HCT116 (cell line): ENCODE data around the gene DNAJC28. TPM values are rescaled to one million over a fixed set of nuclear protein-coding genes. Genes with fewer than 3 reads are reported as not detected.

Experiments used
- ATAC-seq: fragments of 200-7000 bp; cut with Tn5 transposase; 2 replicates; pipeline ENCODE4 v1.9.1; 2020; ENCODE audit warnings: mild to moderate bottlenecking, moderate library complexity
- BruUV-seq: library from RNA; stranded (reverse); fragments of 400-500 nt; replicated peaks from 2 replicates; lab custom pipeline; 2021; lab: Mats Ljungman, UMichigan
- CTCF ChIA-PET: fragments of 300-600 bp; sonication (Branson Sonifier 250); formaldehyde crosslinking; loops from one replicate; lab custom pipeline; 2021; ENCODE audit warnings: antibody characterized with exemption; lab: Charles Lee
- POLR2A ChIA-PET: fragments of 300-600, 350-600 bp; sonication (Branson Sonifier 250); formaldehyde crosslinking; loops from one replicate; lab custom pipeline; 2021; ENCODE audit warnings: antibody characterized with exemption; lab: Charles Lee
- RAD21 ChIA-PET, 2 experiments: fragments of 300-600 bp; sonication (Branson Sonifier 250); formaldehyde crosslinking; loops; one replicate each; lab custom pipeline; 2023; ENCODE audit warnings: low total read pairs in 2 of 2; ENCODE audit not compliant: uncharacterized antibody in 2 of 2, unreplicated experiment in 2 of 2, low non-redundant PET in 1 of 2; lab: Charles Lee
- DNase-seq: peaks from one replicate; pipeline ENCODE4 v3.0.0-alpha.2; 2010; ENCODE audit warnings: low read depth, low spot score
- H2AFZ ChIP-seq: fragments of 200-600 bp; shearing (Covaris generic), sonication (generic); 2 replicates; pipeline ENCODE4 v1.6.1; 2017; ENCODE audit warnings: low read depth, mixed run types, mixed read lengths, antibody characterized with exemption, low read length; ENCODE audit not compliant: poor library complexity, severe bottlenecking
- H3K27ac ChIP-seq: 2 replicates; pipeline ENCODE4 v1.5.1; 2012; ENCODE audit warnings: low read depth, low read length
- H3K27me3 ChIP-seq: fragments of 200-600 bp; sonication (generic); 2 replicates; pipeline ENCODE4 v1.6.1; 2016; ENCODE audit warnings: mixed run types, low read length, mixed read lengths; ENCODE audit not compliant: insufficient read depth
- H3K36me3 ChIP-seq, 2 experiments: fragments of 200-500 bp in 1 of 2; fragments of 200-600 bp in 1 of 2; sonication (Bioruptor generic) in 1 of 2; sonication (generic) in 1 of 2; 2 replicates each; pipeline versions ENCODE4 v1.5.1 to v1.6.1; 2014 to 2016; ENCODE audit warnings: low read length in 2 of 2, inconsistent platforms in 1 of 2, mixed read lengths in 1 of 2, mixed run types in 1 of 2; ENCODE audit not compliant: insufficient read depth in 2 of 2, control insufficient read depth in 1 of 2
- H3K4me1 ChIP-seq, 2 experiments: fragments of 200-600 bp in 1 of 2; sonication (generic) in 1 of 2; 2 replicates each; pipeline versions ENCODE4 v1.5.1 to v1.6.1; 2012 to 2017; ENCODE audit warnings: low read length in 2 of 2, inconsistent platforms in 1 of 2, mild to moderate bottlenecking in 1 of 2, mixed read lengths in 1 of 2, mixed run types in 1 of 2, moderate library complexity in 1 of 2; ENCODE audit not compliant: insufficient read depth in 2 of 2, control insufficient read depth in 1 of 2
- H3K4me2 ChIP-seq: fragments of 200-600 bp; sonication (generic); 2 replicates; pipeline ENCODE4 v1.6.1; 2017; ENCODE audit warnings: mixed run types, low read length, mixed read lengths
- H3K4me3 ChIP-seq, 2 experiments: fragments of 200-600 bp in 1 of 2; sonication (generic) in 1 of 2; replicated peaks in 1 of 2; 2 replicates each; pipeline ENCODE4 v1.5.1; 2011 to 2016; ENCODE audit warnings: low read length in 2 of 2, control low read depth in 1 of 2, low read depth in 1 of 2, mild to moderate bottlenecking in 1 of 2, mixed read lengths in 1 of 2, mixed run types in 1 of 2
- H3K79me2 ChIP-seq: fragments of 200-600 bp; sonication (generic); 2 replicates; pipeline ENCODE4 v1.6.1; 2017; ENCODE audit warnings: mild to moderate bottlenecking, mixed run types, low read length, moderate library complexity, mixed read lengths; ENCODE audit not compliant: insufficient read depth
- H3K9ac ChIP-seq: fragments of 200-600 bp; sonication (generic); 2 replicates; pipeline ENCODE4 v1.6.1; 2016; ENCODE audit warnings: low read length, mixed read lengths
- H3K9me2 ChIP-seq: fragments of 200-600 bp; sonication (generic), shearing (Covaris generic); 2 replicates; pipeline ENCODE4 v1.6.1; 2017; ENCODE audit warnings: mixed run types, mild to moderate bottlenecking, moderate library complexity; ENCODE audit not compliant: insufficient read depth
- H3K9me3 ChIP-seq, 2 experiments: fragments of 200-500 bp in 1 of 2; fragments of 200-600 bp in 1 of 2; sonication (Bioruptor generic) in 1 of 2; sonication (generic) in 1 of 2; 2 replicates each; pipeline ENCODE4 v1.6.1; 2014 to 2017; ENCODE audit warnings: low read length in 2 of 2, mixed read lengths in 2 of 2, inconsistent platforms in 1 of 2, low read depth in 1 of 2, mild to moderate bottlenecking in 1 of 2, mixed run types in 1 of 2, moderate library complexity in 1 of 2; ENCODE audit not compliant: control insufficient read depth in 1 of 2, insufficient read depth in 1 of 2
- H4K20me1 ChIP-seq: fragments of 200-600 bp; sonication (generic), shearing (Covaris generic); 2 replicates; pipeline ENCODE4 v1.6.1; 2017; ENCODE audit warnings: mixed run types, mild to moderate bottlenecking, moderate library complexity; ENCODE audit not compliant: insufficient read depth
- CBX3 ChIP-seq: IDR thresholded peaks from 2 replicates; pipeline ENCODE4 v1.6.1; 2012; ENCODE audit warnings: low read depth
- CEBPB ChIP-seq: IDR thresholded peaks from 2 replicates; pipeline ENCODE4 v1.6.1; 2012; ENCODE audit warnings: low read depth
- EGR1 ChIP-seq: IDR thresholded peaks from 2 replicates; pipeline ENCODE4 v1.6.1; 2012; ENCODE audit warnings: low read depth
- ELF1 ChIP-seq: IDR thresholded peaks from 2 replicates; pipeline ENCODE4 v1.6.1; 2012; ENCODE audit warnings: low read depth, borderline replicate concordance
- EZH2phosphoT487 ChIP-seq: fragments of 200-600 bp; IDR thresholded peaks from 2 replicates; pipeline ENCODE4 v1.6.1; 2018; ENCODE audit warnings: antibody characterized with exemption, borderline replicate concordance
- FOSL1 ChIP-seq: IDR thresholded peaks from 2 replicates; pipeline ENCODE4 v1.6.1; 2012; ENCODE audit warnings: low read depth
- POLR2A ChIP-seq: IDR thresholded peaks from 2 replicates; pipeline ENCODE4 v1.7.0; 2011; ENCODE audit warnings: borderline replicate concordance; ENCODE audit not compliant: insufficient read depth, insufficient read length; ENCODE audit errors: extremely low read depth
- REST ChIP-seq: IDR thresholded peaks from 2 replicates; pipeline ENCODE4 v1.6.1; 2012; ENCODE audit warnings: low read depth
- SIN3A ChIP-seq: IDR thresholded peaks from 2 replicates; pipeline ENCODE4 v1.6.1; 2012; ENCODE audit warnings: low read depth
- SP1 ChIP-seq: IDR thresholded peaks from 2 replicates; pipeline ENCODE4 v1.6.1; 2012; ENCODE audit warnings: low read depth
- TCF7L2 ChIP-seq: IDR thresholded peaks from 2 replicates; pipeline ENCODE4 v1.7.0; 2011; ENCODE audit warnings: borderline replicate concordance, inconsistent platforms; ENCODE audit not compliant: insufficient read depth, insufficient read length; ENCODE audit errors: extremely low read depth
- YY1 ChIP-seq: IDR thresholded peaks from 2 replicates; pipeline ENCODE4 v1.6.1; 2011; ENCODE audit warnings: low read length, low read depth, moderate library complexity, mild to moderate bottlenecking; ENCODE audit not compliant: insufficient replicate concordance; ENCODE audit errors: extremely low read depth
- ZFX ChIP-seq: fragments of 450-650 bp; IDR thresholded peaks from 2 replicates; pipeline ENCODE4 v1.6.1; 2017
- ZNF274 ChIP-seq: fragments of 200-500 bp; sonication (Bioruptor generic); IDR thresholded peaks from 2 replicates; pipeline ENCODE4 v1.6.1; 2014; ENCODE audit warnings: mild to moderate bottlenecking, low read depth, low read length, inconsistent platforms
- intact Hi-C: fragments of 100-400 bp; cut with micrococcal nuclease; formaldehyde crosslinking; loops from 2 replicates; pipeline ENCODE4 v1.10.0; 2022
- total RNA-seq: library from RNA; stranded (reverse); gene quantifications from one replicate; pipeline ENCODE4 v1.2.1, GENCODE V29; 2021; ENCODE audit not compliant: unreplicated experiment
- TF ChIP-seq, protein P1 (sequence below): IDR thresholded peaks from 2 replicates; pipeline ENCODE4 v1.6.1; 2011; ENCODE audit warnings: mild to moderate bottlenecking, low read length, moderate library complexity; ENCODE audit not compliant: insufficient replicate concordance; ENCODE audit errors: extremely low read depth

Gene DNAJC28
- total RNA-seq, 1 experiment from 2014 or later: 0.81 TPM

GRCh38 chr21:33488936-33489335 lies 2.6 kb downstream of the DNAJC28 start:
- H3K9me2 ChIP-seq: no peaks in the 10 kb centered on the region
- POLR2A ChIA-PET: no interaction called here
- CTCF ChIA-PET: no interaction called here
- H3K9me3 ChIP-seq: no peaks in the 10 kb centered on the region
- no peak for ATAC-seq
- no peak overlapping the region for H3K9ac ChIP-seq
- no peak overlapping the region for H2AFZ ChIP-seq
- DNase-seq: no peak
- BruUV-seq: no TSS peak
- no peak overlapping the region for H3K4me2 ChIP-seq
- no peaks in the 10 kb centered on the region for H3K27me3 ChIP-seq
- TF ChIP-seq EGR1: no peak
- no peak for TF ChIP-seq ELF1
- no peak for TF ChIP-seq YY1
- no peak for TF ChIP-seq SP1
- TF ChIP-seq EZH2phosphoT487: no peak
- TF ChIP-seq CEBPB: no peak
- no peak overlapping the region for H3K4me3 ChIP-seq
- H3K36me3 ChIP-seq: no peaks in the 10 kb centered on the region
- no peaks in the 10 kb centered on the region for H4K20me1 ChIP-seq
- H3K79me2 ChIP-seq: no peaks in the 10 kb centered on the region
- peaks cover 5 to 10% of the 10 kb centered on the region in 2 experiments; a peak in 2 of 4 replicates for H3K4me1 ChIP-seq
- intact Hi-C loops: no loop called here
- H3K27ac ChIP-seq: no peak overlapping the region
- RAD21 ChIA-PET: no interaction called here

DNA sequence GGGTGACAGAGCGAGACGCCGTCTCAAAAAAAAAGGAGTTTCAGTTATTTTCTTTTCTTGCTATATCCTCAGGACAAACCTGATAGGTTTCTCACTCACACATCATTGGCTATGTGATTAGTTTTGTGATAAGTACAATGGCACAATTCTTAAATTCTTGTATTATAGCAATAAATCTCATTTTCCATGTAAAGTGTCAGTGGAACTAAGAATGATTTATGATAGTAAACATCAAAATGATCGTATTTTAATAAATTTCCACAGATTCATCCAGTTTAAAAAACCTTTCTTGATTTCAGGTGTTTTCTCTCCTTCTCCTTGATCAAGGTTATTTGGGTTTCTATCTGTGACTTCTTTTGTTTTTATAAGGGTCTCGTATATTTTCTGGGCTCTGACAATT lies 3.5 kb downstream of the DNAJC28 start:
- H2AFZ ChIP-seq: no peak overlapping the region
- no peak for ATAC-seq
- H4K20me1 ChIP-seq: no peaks in the 10 kb centered on the region
- no peak overlapping the region for H3K4me3 ChIP-seq
- H3K4me1 ChIP-seq: peaks cover 5 to 10% of the 10 kb centered on the region in 2 experiments; a peak in 2 of 4 replicates
- POLR2A ChIA-PET: no interaction called here
- H3K27ac ChIP-seq: no peak overlapping the region
- TF ChIP-seq ZNF274 (no peak), REST (no peak), FOSL1 (no peak), SP1 (no peak), ELF1 (no peak), EGR1 (no peak), TCF7L2 (no peak), SIN3A (no peak), CBX3 (no peak), ZFX (no peak), POLR2A (no peak), EZH2phosphoT487 (no peak)
- TF ChIP-seq, protein P1, sequence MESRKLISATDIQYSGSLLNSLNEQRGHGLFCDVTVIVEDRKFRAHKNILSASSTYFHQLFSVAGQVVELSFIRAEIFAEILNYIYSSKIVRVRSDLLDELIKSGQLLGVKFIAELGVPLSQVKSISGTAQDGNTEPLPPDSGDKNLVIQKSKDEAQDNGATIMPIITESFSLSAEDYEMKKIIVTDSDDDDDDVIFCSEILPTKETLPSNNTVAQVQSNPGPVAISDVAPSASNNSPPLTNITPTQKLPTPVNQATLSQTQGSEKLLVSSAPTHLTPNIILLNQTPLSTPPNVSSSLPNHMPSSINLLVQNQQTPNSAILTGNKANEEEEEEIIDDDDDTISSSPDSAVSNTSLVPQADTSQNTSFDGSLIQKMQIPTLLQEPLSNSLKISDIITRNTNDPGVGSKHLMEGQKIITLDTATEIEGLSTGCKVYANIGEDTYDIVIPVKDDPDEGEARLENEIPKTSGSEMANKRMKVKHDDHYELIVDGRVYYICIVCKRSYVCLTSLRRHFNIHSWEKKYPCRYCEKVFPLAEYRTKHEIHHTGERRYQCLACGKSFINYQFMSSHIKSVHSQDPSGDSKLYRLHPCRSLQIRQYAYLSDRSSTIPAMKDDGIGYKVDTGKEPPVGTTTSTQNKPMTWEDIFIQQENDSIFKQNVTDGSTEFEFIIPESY: no peak
- TF ChIP-seq, all 23 proteins: peak for 0
- ChIA-PET CTCF (no interaction called here), RAD21 (no interaction called here)
- H3K9ac ChIP-seq: no peak overlapping the region
- no peaks in the 10 kb centered on the region for H3K27me3 ChIP-seq
- no peak overlapping the region for H3K4me2 ChIP-seq
- no peak for DNase-seq
- BruUV-seq: no TSS peak
- no peaks in the 10 kb centered on the region for H3K36me3 ChIP-seq
- H3K9me2 ChIP-seq: no peaks in the 10 kb centered on the region
- intact Hi-C loops: no loop called here
- no peaks in the 10 kb centered on the region for H3K9me3 ChIP-seq
- no peaks in the 10 kb centered on the region for H3K79me2 ChIP-seq
